IMR-90 (cell line): Measurements from ENCODE around the gene HJURP. TPM values are rescaled to one million over a fixed set of nuclear protein-coding genes. Genes with fewer than 3 reads are reported as not detected.

Experiments used
- ATAC-seq: fragments of 200-7000 bp; cut with Tn5 transposase; 2 replicates; pipeline ENCODE4 v1.9.1; 2020; ENCODE audit warnings: low read depth, mild to moderate bottlenecking, moderate library complexity
- BruUV-seq: library from RNA; stranded (reverse); fragments of 400-500 nt; replicated peaks from 2 replicates; lab custom pipeline; 2021; lab: Mats Ljungman, UMichigan
- CTCF ChIA-PET: fragments of 300-600 bp; formaldehyde crosslinking; extraction: SDS; loops from one replicate; lab custom pipeline; 2021; ENCODE audit warnings: antibody characterized with exemption; lab: Yijun Ruan, JAX
- POLR2A ChIA-PET: fragments of 300-600 bp; sonication (Branson Sonifier 250); formaldehyde crosslinking; loops from one replicate; lab custom pipeline; 2022; ENCODE audit warnings: antibody characterized with exemption; ENCODE audit not compliant: unreplicated experiment; lab: Charles Lee
- DNase-seq: peaks from one replicate; pipeline ENCODE4 v3.0.0; 2013
- H2AFZ ChIP-seq: replicated peaks from 2 replicates; pipeline ENCODE3; 2013; ENCODE audit warnings: low read length, mild to moderate bottlenecking; ENCODE audit not compliant: poor library complexity
- H2AK5ac ChIP-seq: 2 replicates; pipeline ENCODE4 v1.6.1; 2013; ENCODE audit warnings: low read depth, low read length, inconsistent platforms
- H2AK9ac ChIP-seq: replicated peaks from 2 replicates; pipeline ENCODE3; 2013; ENCODE audit warnings: mild to moderate bottlenecking, low read depth, low read length, moderate library complexity; ENCODE audit not compliant: poor library complexity
- H2BK120ac ChIP-seq: 2 replicates; pipeline ENCODE4 v1.6.1; 2013; ENCODE audit warnings: low read depth, low read length, inconsistent platforms
- H2BK15ac ChIP-seq: 3 replicates; pipeline ENCODE4 v1.6.1; 2013; ENCODE audit warnings: low read depth, low read length, inconsistent platforms
- H2BK20ac ChIP-seq: 2 replicates; pipeline ENCODE4 v1.6.1; 2013; ENCODE audit warnings: low read depth, mild to moderate bottlenecking, inconsistent platforms, low read length, moderate library complexity
- H2BK5ac ChIP-seq: 2 replicates; pipeline ENCODE4 v1.6.1; 2013; ENCODE audit warnings: mild to moderate bottlenecking, low read depth, low read length, inconsistent platforms; ENCODE audit not compliant: poor library complexity, severe bottlenecking
- H3K14ac ChIP-seq: replicated peaks from 2 replicates; pipeline ENCODE4 v1.6.1; 2013; ENCODE audit warnings: low read depth, low read length, inconsistent platforms
- H3K18ac ChIP-seq: 2 replicates; pipeline ENCODE4 v1.6.1; 2013; ENCODE audit warnings: low read depth, low read length, control low read depth
- H3K23ac ChIP-seq: 2 replicates; pipeline ENCODE4 v1.6.1; 2013; ENCODE audit warnings: low read depth, low read length, inconsistent platforms
- H3K27ac ChIP-seq: 2 replicates; pipeline ENCODE4 v1.5.1; 2013; ENCODE audit warnings: mild to moderate bottlenecking, control low read depth, low read length; ENCODE audit not compliant: insufficient read depth
- H3K27me3 ChIP-seq: 2 replicates; pipeline ENCODE4 v1.6.1; 2013; ENCODE audit warnings: low read length; ENCODE audit not compliant: control insufficient read depth, insufficient read depth
- H3K36me3 ChIP-seq: 2 replicates; pipeline ENCODE4 v1.6.1; 2013; ENCODE audit warnings: low read length, mixed read lengths; ENCODE audit not compliant: control insufficient read depth, insufficient read depth
- H3K4ac ChIP-seq: 2 replicates; pipeline ENCODE4 v1.6.1; 2013; ENCODE audit warnings: low read depth, low read length, inconsistent platforms
- H3K4me1 ChIP-seq: 2 replicates; pipeline ENCODE4 v1.6.1; 2013; ENCODE audit warnings: low read length, mixed read lengths; ENCODE audit not compliant: control insufficient read depth, insufficient read depth
- H3K4me2 ChIP-seq: 2 replicates; pipeline ENCODE4 v1.6.1; 2013; ENCODE audit warnings: low read depth, mild to moderate bottlenecking, control low read depth, low read length, moderate library complexity
- H3K4me3 ChIP-seq: 2 replicates; pipeline ENCODE4 v1.5.1; 2013; ENCODE audit warnings: low read depth, mild to moderate bottlenecking, control low read depth, low read length, moderate library complexity; ENCODE audit not compliant: insufficient read depth
- H3K56ac ChIP-seq: 2 replicates; pipeline ENCODE4 v1.6.1; 2013; ENCODE audit warnings: low read length, inconsistent platforms; ENCODE audit not compliant: insufficient read depth; ENCODE audit errors: extremely low read depth
- H3K79me1 ChIP-seq, 2 experiments: 2 replicates each; pipeline ENCODE4 v1.6.1; 2013; ENCODE audit warnings: low read length in 2 of 2, inconsistent platforms in 1 of 2, low read depth in 1 of 2
- H3K9ac ChIP-seq: 2 replicates; pipeline ENCODE4 v1.6.1; 2013; ENCODE audit warnings: low read depth, low read length, control low read depth
- H3K9me1 ChIP-seq: 2 replicates; pipeline ENCODE4 v1.6.1; 2013; ENCODE audit warnings: low read length, inconsistent platforms; ENCODE audit not compliant: insufficient read depth
- H3K9me3 ChIP-seq: 2 replicates; pipeline ENCODE4 v1.6.1; 2013; ENCODE audit warnings: low read length; ENCODE audit not compliant: control insufficient read depth, insufficient read depth
- H4K20me1 ChIP-seq: 2 replicates; pipeline ENCODE4 v1.6.1; 2013; ENCODE audit warnings: low read length, inconsistent platforms; ENCODE audit not compliant: insufficient read depth
- H4K5ac ChIP-seq: 2 replicates; pipeline ENCODE4 v1.6.1; 2013; ENCODE audit warnings: mild to moderate bottlenecking, low read depth, low read length, control low read depth
- H4K8ac ChIP-seq, 2 experiments: 2 replicates each; pipeline ENCODE4 v1.6.1; 2013; ENCODE audit warnings: low read depth in 2 of 2, low read length in 2 of 2, control low read depth in 1 of 2, inconsistent platforms in 1 of 2
- H4K91ac ChIP-seq: 2 replicates; pipeline ENCODE4 v1.6.1; 2013; ENCODE audit warnings: low read depth, low read length, inconsistent platforms; ENCODE audit not compliant: insufficient read depth
- BHLHE40 ChIP-seq: fragments of 150-350 bp; IDR thresholded peaks from 2 replicates; pipeline ENCODE4 v1.6.1; 2016; ENCODE audit warnings: mild to moderate bottlenecking, low read depth, low read length
- CEBPB ChIP-seq: IDR thresholded peaks from 2 replicates; pipeline ENCODE4 v1.6.1; 2012; ENCODE audit warnings: low read depth, low read length, improper control_type of control experiment
- CHD1 ChIP-seq: IDR thresholded peaks from 2 replicates; pipeline ENCODE4 v1.6.1; 2012; ENCODE audit warnings: low read depth, low read length, improper control_type of control experiment
- FOS ChIP-seq: fragments of 150-350 bp; IDR thresholded peaks from 2 replicates; pipeline ENCODE4 v1.6.1; 2016; ENCODE audit warnings: low read depth, low read length
- MAFK ChIP-seq: IDR thresholded peaks from 2 replicates; pipeline ENCODE4 v1.6.1; 2012; ENCODE audit warnings: low read depth, low read length, improper control_type of control experiment
- MXI1 ChIP-seq: IDR thresholded peaks from 2 replicates; pipeline ENCODE4 v1.6.1; 2012; ENCODE audit warnings: low read depth, mild to moderate bottlenecking, low read length, moderate library complexity, borderline replicate concordance
- NFE2L2 ChIP-seq: fragments of 150-350 bp; IDR thresholded peaks from 2 replicates; pipeline ENCODE4 v1.6.1; 2016; ENCODE audit warnings: low read depth, mild to moderate bottlenecking, low read length
- RAD21 ChIP-seq: IDR thresholded peaks from 2 replicates; pipeline ENCODE4 v1.6.1; 2012; ENCODE audit warnings: low read length, improper control_type of control experiment
- RFX5 ChIP-seq: IDR thresholded peaks from 2 replicates; pipeline ENCODE4 v1.8.0; 2012; ENCODE audit warnings: low read depth, mild to moderate bottlenecking, low read length, moderate library complexity
- WGBS, 2 experiments: methylation state at CpG; one replicate each; pipeline versions ENCODE4 v1.1.5 to v1.1.7; 2013; ENCODE audit warnings: missing lambda C conversion rate in 2 of 2; ENCODE audit not compliant: insufficient read length in 1 of 2; ENCODE audit errors: extremely low coverage in 2 of 2; 5-methylcytosine and 5-hydroxymethylcytosine counted together
- dilution Hi-C: fragments of 300-500 bp; cut with HindIII; formaldehyde crosslinking; loops from one replicate; pipeline ENCODE4 v1.14.3; 2018; ENCODE audit warnings: low sequenced_read_pairs; ENCODE audit not compliant: unreplicated experiment
- in situ Hi-C: fragments of 300-500 bp; cut with MboI; formaldehyde crosslinking; loops from 3 replicates; pipeline ENCODE4 v1.14.3; 2019; ENCODE audit warnings: low sequenced_read_pairs, inconsistent platforms, mixed read lengths
- intact Hi-C: fragments of 100-400 bp; cut with micrococcal nuclease; formaldehyde crosslinking; loops from 2 replicates; pipeline ENCODE4 v1.10.0; 2022
- polyA plus RNA-seq, 3 experiments: library from polyadenylated mRNA; depleted of rRNA; stranded (reverse); fragments of >200 nt; gene quantifications; 2 replicates each; pipeline ENCODE4 v1.2.3, GENCODE V29; 2012; ENCODE audit warnings: low replicate concordance in 1 of 3
- total RNA-seq: library from RNA; depleted of rRNA; stranded (reverse); fragments of >200 nt; gene quantifications from 2 replicates; pipeline ENCODE4 v1.2.3, GENCODE V29; 2012
- TF ChIP-seq, protein P1 (sequence below): fragments of 150-350 bp; IDR thresholded peaks from 2 replicates; pipeline ENCODE4 v1.6.1; 2016; ENCODE audit warnings: low read depth, mild to moderate bottlenecking, low read length, moderate library complexity, borderline replicate concordance
- TF ChIP-seq, protein P2 (sequence below): fragments of 150-350 bp; IDR thresholded peaks from 2 replicates; pipeline ENCODE4 v1.6.1; 2017; ENCODE audit warnings: mild to moderate bottlenecking, antibody characterized with exemption, low read length, low read depth

HJURP gene
- total and polyA plus RNA-seq, 2 of the 4 experiments (the other 2 are of a cell fraction) = 22.6 to 26.5 TPM

DNA sequence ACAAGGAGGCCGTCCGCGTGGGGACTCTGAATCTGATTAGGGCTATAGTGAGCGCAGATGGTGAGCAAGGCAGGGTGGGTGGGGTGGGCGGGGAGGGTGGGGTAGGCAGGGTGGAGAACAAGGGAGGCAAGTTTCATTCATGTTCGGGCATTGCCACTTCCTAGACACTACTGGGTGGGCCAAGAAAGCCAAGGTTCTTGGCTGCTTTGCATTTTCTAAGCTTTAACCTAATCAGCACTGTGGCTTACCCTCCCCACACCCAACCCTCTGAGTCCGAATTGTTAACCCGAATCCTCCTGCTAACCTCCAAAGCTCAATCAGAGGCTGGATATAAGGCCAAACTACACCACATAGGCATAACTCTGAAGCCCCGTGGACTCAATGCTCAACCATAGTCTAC is 58.1 kb downstream of the HJURP start:
- Histone ChIP-seq H3K56ac (no peak overlapping the region), H4K20me1 (no peaks in the 10 kb centered on the region), H3K9me1 (no peaks in the 10 kb centered on the region), H3K23ac (no peak overlapping the region), H2BK5ac (no peak overlapping the region), H3K4ac (no peak overlapping the region), H3K4me3 (no peak overlapping the region), H3K4me2 (no peak overlapping the region), H2BK20ac (no peak overlapping the region), H2AK5ac (no peak overlapping the region), H3K79me1 (no peaks in the 10 kb centered on the region), H2AFZ (no peak overlapping the region), H3K9me3 (no peaks in the 10 kb centered on the region; the same call in 1 of the 2 replicates), H4K91ac (no peak overlapping the region), H3K36me3 (no peaks in the 10 kb centered on the region), H4K8ac (no peak overlapping the region), H2AK9ac (no peak overlapping the region), H3K9ac (no peak overlapping the region), H3K18ac (no peak overlapping the region), H4K5ac (no peak overlapping the region), H2BK120ac (no peak overlapping the region), H3K14ac (no peak overlapping the region), H3K4me1 (no peaks in the 10 kb centered on the region), H3K27me3 (peaks cover 6% of the 10 kb centered on the region), H3K27ac (no peak overlapping the region), H2BK15ac (no peak overlapping the region)
- no peak for DNase-seq
- dilution Hi-C loops = no loop called here
- intact Hi-C loops = no loop called here
- ChIA-PET POLR2A (no interaction called here), CTCF (no interaction called here)
- no peak for TF ChIP-seq MAFK
- TF ChIP-seq CEBPB = no peak
- TF ChIP-seq, protein P1, sequence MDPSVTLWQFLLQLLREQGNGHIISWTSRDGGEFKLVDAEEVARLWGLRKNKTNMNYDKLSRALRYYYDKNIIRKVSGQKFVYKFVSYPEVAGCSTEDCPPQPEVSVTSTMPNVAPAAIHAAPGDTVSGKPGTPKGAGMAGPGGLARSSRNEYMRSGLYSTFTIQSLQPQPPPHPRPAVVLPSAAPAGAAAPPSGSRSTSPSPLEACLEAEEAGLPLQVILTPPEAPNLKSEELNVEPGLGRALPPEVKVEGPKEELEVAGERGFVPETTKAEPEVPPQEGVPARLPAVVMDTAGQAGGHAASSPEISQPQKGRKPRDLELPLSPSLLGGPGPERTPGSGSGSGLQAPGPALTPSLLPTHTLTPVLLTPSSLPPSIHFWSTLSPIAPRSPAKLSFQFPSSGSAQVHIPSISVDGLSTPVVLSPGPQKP = no peak
- no peak for TF ChIP-seq NFE2L2
- no peak for TF ChIP-seq BHLHE40
- no peak for TF ChIP-seq FOS
- TF ChIP-seq MXI1 = no peak
- TF ChIP-seq RFX5 = no peak
- TF ChIP-seq CHD1 = no peak
- TF ChIP-seq, protein P2, sequence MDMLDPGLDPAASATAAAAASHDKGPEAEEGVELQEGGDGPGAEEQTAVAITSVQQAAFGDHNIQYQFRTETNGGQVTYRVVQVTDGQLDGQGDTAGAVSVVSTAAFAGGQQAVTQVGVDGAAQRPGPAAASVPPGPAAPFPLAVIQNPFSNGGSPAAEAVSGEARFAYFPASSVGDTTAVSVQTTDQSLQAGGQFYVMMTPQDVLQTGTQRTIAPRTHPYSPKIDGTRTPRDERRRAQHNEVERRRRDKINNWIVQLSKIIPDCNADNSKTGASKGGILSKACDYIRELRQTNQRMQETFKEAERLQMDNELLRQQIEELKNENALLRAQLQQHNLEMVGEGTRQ = no peak
- TF ChIP-seq RAD21 = no peak
- in situ Hi-C loops = no loop called here
- no TSS peak for BruUV-seq
- WGBS, 2 experiments = 50% methylated on average over 2 of the region's 9 CpGs; no CpG with 5 or more reads in 1 of the 2 experiments
- no peak for ATAC-seq
